Upper lobe of left lung (tissue), 6 donors: Measurements from ENCODE around the gene TMCO4. TPM values are rescaled to one million over a fixed set of nuclear protein-coding genes. Genes with fewer than 3 reads are reported as not detected.

Experiments
- ATAC-seq, 2 donors: fragments of 200-7000 bp; cut with Tn5 transposase; one replicate each; pipeline ENCODE4 v1.9.1; 2022; ENCODE audit warnings: mild to moderate bottlenecking in 2 of 2, moderate library complexity in 2 of 2; ENCODE audit not compliant: low FRiP score in 2 of 2
- DNase-seq, 2 donors: peaks; one replicate each; pipeline ENCODE4 v3.0.0-alpha.2; 2019 to 2020
- H3K27ac ChIP-seq, 4 donors: fragments of 200-600 bp; sonication (generic); one replicate each; pipeline ENCODE4 v1.5.1; 2016 to 2019
- H3K27me3 ChIP-seq, 4 donors: fragments of 200-600 bp; sonication (generic); one replicate each; pipeline ENCODE4 v1.5.1; 2017 to 2019
- H3K36me3 ChIP-seq, 4 donors: fragments of 200-600 bp; sonication (generic); one replicate each; pipeline ENCODE4 v1.5.1; 2016 to 2019
- H3K4me1 ChIP-seq, 4 donors: fragments of 200-600 bp; sonication (generic); one replicate each; pipeline ENCODE4 v1.5.1; 2018 to 2019
- H3K4me3 ChIP-seq, 4 donors: fragments of 200-600 bp; sonication (generic); one replicate each; pipeline ENCODE4 v1.5.1; 2017 to 2019; ENCODE audit warnings: mild to moderate bottlenecking in 2 of 4, moderate library complexity in 1 of 4
- H3K9me3 ChIP-seq, 4 donors: fragments of 200-600 bp; sonication (generic); one replicate each; pipeline ENCODE4 v1.5.1; 2018 to 2019
- EP300 ChIP-seq, 4 donors: sonication (generic); formaldehyde crosslinking; IDR thresholded peaks; one replicate each; pipeline ENCODE4 v1.5.1; 2017; ENCODE audit warnings: antibody characterized with exemption in 4 of 4, control low read depth in 2 of 4
- POLR2A ChIP-seq, 4 donors: fragments of 450-650 bp; IDR thresholded peaks; one replicate each; pipeline ENCODE4 v1.5.1; 2016 to 2017; ENCODE audit warnings: antibody characterized with exemption in 4 of 4, mild to moderate bottlenecking in 2 of 4
- POLR2AphosphoS5 ChIP-seq, 2 donors: sonication (generic); formaldehyde crosslinking; IDR thresholded peaks; one replicate each; pipeline ENCODE4 v1.5.1; 2017; ENCODE audit warnings: antibody characterized with exemption in 2 of 2
- WGBS, 2 donors: methylation state at CpG; one replicate each; pipeline ENCODE4 v1.1.5; 2017 to 2018; 5-methylcytosine and 5-hydroxymethylcytosine counted together
- total RNA-seq, 6 donors: library from RNA; depleted of rRNA in 4 of 6; stranded (reverse); fragments of >200 nt in 4 of 6; gene quantifications; one replicate each; pipeline versions ENCODE4 v1.1.0 to v1.2.1, GENCODE V29; 2016 to 2021
- TF ChIP-seq, protein P1 (sequence below), 6 experiments: fragments of 450-650 bp in 4 of 6; fragments of 200-600 bp in 2 of 6; sonication (generic) in 2 of 6; IDR thresholded peaks; one replicate each; pipeline ENCODE4 v1.5.1; 2016 to 2019; ENCODE audit warnings: antibody characterized with exemption in 6 of 6
- donor health status: DM: no; HTN: no; CAD: no; lungs with moderate emphysema.
- donor health status: DM: no; HTN: yes; CAD: no; lungs with severe emphysema.

Gene TMCO4
- total RNA-seq, 6 donors from 2014 or later: 19.1 to 46.1 (median 24.9) TPM

DNA sequence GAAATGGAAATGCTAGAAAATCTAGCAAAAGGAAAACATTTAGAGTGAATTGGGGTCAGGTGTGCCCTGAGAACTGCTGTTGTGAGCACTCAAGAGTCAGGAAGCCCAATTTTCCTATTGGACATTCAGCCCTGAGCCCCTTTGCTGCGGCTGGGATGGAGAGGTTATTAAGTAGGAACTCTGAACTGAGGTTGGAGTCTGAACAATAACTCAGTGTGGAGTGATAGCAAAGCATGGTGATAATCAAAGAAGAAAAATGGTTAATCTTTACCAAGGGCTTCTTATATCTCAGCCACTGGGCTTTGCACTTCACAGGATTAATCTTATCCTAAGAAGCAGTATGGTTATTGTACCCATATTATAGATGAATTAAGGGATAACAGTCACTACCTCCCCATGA lies 52.0 kb downstream of the TMCO4 start:
- no peaks in the 10 kb centered on the region for H3K4me1 ChIP-seq
- peaks cover 6 to 60% (median 34%) of the 10 kb centered on the region in 4 donors for H3K36me3 ChIP-seq
- H3K4me3 ChIP-seq: no peak overlapping the region
- no peak for DNase-seq
- ATAC-seq: no peak
- WGBS, 2 donors: 57 to 83% methylated on average over 1 of the region's 1 CpG
- H3K27me3 ChIP-seq: no peaks in the 10 kb centered on the region
- no peak for TF ChIP-seq POLR2AphosphoS5 (IDR thresholded peaks at IDR 0.05)
- TF ChIP-seq EP300 (IDR thresholded peaks at IDR 0.05): no peak
- TF ChIP-seq, protein P1, sequence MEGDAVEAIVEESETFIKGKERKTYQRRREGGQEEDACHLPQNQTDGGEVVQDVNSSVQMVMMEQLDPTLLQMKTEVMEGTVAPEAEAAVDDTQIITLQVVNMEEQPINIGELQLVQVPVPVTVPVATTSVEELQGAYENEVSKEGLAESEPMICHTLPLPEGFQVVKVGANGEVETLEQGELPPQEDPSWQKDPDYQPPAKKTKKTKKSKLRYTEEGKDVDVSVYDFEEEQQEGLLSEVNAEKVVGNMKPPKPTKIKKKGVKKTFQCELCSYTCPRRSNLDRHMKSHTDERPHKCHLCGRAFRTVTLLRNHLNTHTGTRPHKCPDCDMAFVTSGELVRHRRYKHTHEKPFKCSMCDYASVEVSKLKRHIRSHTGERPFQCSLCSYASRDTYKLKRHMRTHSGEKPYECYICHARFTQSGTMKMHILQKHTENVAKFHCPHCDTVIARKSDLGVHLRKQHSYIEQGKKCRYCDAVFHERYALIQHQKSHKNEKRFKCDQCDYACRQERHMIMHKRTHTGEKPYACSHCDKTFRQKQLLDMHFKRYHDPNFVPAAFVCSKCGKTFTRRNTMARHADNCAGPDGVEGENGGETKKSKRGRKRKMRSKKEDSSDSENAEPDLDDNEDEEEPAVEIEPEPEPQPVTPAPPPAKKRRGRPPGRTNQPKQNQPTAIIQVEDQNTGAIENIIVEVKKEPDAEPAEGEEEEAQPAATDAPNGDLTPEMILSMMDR (IDR thresholded peaks at IDR 0.05): no peak
- TF ChIP-seq POLR2A (IDR thresholded peaks at IDR 0.05): no peak
- H3K9me3 ChIP-seq: no peaks in the 10 kb centered on the region
- no peak overlapping the region for H3K27ac ChIP-seq

DNA sequence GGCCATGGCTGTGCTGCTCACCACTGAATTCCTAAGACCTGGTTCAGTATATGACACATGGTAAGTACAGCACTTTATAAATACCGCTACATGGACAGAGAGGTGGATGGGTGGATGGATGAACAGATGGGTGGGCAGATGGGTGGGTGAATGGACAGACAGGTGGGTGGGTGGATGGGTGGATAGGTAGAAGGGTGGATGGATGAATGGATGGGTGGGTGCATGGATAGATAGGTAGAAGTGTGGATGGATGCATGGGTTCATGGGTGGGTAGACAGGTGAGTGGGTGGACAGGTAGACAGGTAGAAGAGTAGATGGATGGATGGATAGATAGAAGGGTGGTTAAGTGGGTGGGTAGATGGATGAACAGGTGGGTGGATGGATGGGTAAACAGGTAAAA lies 54.8 kb downstream of the TMCO4 start:
- H3K36me3 ChIP-seq: peaks cover 6 to 50% (median 29%) of the 10 kb centered on the region in 4 donors
- H3K4me3 ChIP-seq: no peak overlapping the region
- 100% methylated on average over 1 of the region's 1 CpG for WGBS, 2 donors
- ATAC-seq: no peak
- H3K4me1 ChIP-seq: no peaks in the 10 kb centered on the region
- TF ChIP-seq POLR2AphosphoS5 (IDR thresholded peaks at IDR 0.05): no peak
- TF ChIP-seq, protein P1 (IDR thresholded peaks at IDR 0.05): no peak
- no peak for TF ChIP-seq POLR2A (IDR thresholded peaks at IDR 0.05)
- H3K27ac ChIP-seq: no peak overlapping the region
- no peaks in the 10 kb centered on the region for H3K9me3 ChIP-seq
- H3K27me3 ChIP-seq: no peaks in the 10 kb centered on the region
- no peak for DNase-seq

DNA sequence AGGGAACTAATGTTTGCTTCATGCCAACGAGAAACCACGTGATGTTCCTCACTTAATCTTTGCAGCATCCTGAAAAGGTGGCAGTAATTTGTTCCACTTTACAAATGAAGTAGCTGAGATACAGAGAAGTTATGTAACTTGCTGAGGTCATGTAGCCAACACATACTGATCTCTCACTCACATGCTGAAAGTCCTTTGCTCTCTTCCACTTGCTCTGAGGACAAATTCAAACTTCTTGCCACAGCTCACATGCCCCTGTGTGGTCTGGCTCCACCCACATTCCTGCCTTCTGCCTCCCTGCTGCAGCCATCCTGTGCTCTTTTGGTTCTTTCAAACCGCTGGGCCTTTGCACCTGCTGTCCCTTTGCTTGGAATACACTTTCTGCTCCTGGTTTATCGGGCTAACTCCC lies 55.4 kb downstream of the TMCO4 start:
- TF ChIP-seq, protein P1 (IDR thresholded peaks at IDR 0.05): no peak
- TF ChIP-seq POLR2A (IDR thresholded peaks at IDR 0.05) (no peak), EP300 (IDR thresholded peaks at IDR 0.05) (no peak), POLR2AphosphoS5 (IDR thresholded peaks at IDR 0.05) (no peak)
- Histone ChIP-seq H3K4me1 (no peaks in the 10 kb centered on the region), H3K4me3 (no peak overlapping the region), H3K27ac (no peak overlapping the region), H3K36me3 (peaks cover 6 to 52% (median 27%) of the 10 kb centered on the region in 4 donors), H3K27me3 (no peaks in the 10 kb centered on the region), H3K9me3 (no peaks in the 10 kb centered on the region)
- no peak for ATAC-seq
- DNase-seq: no peak
- 67 to 79% methylated on average over 4 of the region's 4 CpGs for WGBS, 2 donors

DNA sequence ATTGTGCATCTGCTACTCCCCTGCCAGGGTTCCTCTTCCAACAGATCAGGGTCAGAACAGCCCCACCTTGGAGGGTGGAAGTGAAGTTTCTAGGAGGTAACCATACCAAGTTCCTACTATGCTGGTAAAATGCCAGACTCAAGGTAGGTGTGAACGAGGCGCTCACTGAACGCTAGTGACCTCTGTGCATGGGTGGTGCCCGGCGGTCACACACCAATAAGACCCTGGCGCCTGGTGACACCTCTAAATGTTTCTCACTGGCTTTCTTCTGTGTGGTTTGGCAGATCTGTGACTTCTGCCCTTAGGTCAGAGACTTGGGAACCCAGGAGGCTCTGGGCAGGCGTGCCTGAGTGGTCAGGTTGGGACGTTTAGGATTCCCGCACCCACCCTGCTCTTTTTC lies 55.9 kb downstream of the TMCO4 start:
- no peak for DNase-seq
- no peaks in the 10 kb centered on the region for H3K9me3 ChIP-seq
- no peak overlapping the region for H3K27ac ChIP-seq
- no peak for ATAC-seq
- no peaks in the 10 kb centered on the region for H3K4me1 ChIP-seq
- peaks cover 6 to 53% (median 25%) of the 10 kb centered on the region in 4 donors for H3K36me3 ChIP-seq
- no peaks in the 10 kb centered on the region for H3K27me3 ChIP-seq
- H3K4me3 ChIP-seq: no peak overlapping the region
- TF ChIP-seq POLR2AphosphoS5 (IDR thresholded peaks at IDR 0.05) (no peak), EP300 (IDR thresholded peaks at IDR 0.05) (no peak), POLR2A (IDR thresholded peaks at IDR 0.05) (no peak)
- TF ChIP-seq, protein P1 (IDR thresholded peaks at IDR 0.05): no peak
- WGBS, 2 donors: 88 to 93% methylated on average over 8 to 9 of the region's 9 CpGs

DNA sequence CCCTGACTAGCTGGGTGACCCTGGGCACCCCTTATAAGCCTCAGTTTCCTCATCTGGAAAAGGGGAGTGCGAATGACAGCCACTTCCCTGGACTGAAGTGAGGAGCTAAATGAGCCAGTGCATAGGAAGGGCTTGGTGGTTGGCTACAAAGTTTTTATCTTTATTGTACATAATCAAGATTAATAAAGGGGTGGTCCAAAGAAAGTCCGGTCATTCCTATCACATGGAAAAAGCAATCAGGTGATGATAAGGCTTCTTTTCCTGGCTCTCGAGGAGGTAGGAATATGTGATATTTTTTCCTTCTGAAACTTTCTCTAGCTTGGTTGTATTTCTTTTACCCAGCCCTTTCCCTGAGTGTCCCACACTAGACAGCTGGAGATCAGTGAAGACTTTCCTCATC lies 56.5 kb downstream of the TMCO4 start:
- H3K9me3 ChIP-seq: no peaks in the 10 kb centered on the region
- ATAC-seq: no peak
- peaks cover 6 to 50% (median 25%) of the 10 kb centered on the region in 4 donors for H3K36me3 ChIP-seq
- H3K4me1 ChIP-seq: no peaks in the 10 kb centered on the region
- no peak for DNase-seq
- H3K27ac ChIP-seq: no peak overlapping the region
- 82 to 92% methylated on average over 3 of the region's 3 CpGs for WGBS, 2 donors
- TF ChIP-seq POLR2AphosphoS5 (IDR thresholded peaks at IDR 0.05) (no peak), POLR2A (IDR thresholded peaks at IDR 0.05) (no peak), EP300 (IDR thresholded peaks at IDR 0.05) (no peak)
- TF ChIP-seq, protein P1 (IDR thresholded peaks at IDR 0.05): no peak
- H3K27me3 ChIP-seq: no peaks in the 10 kb centered on the region
- no peak overlapping the region for H3K4me3 ChIP-seq
